LNCaP clone FGC (cell line): Measurements from ENCODE around the gene CAPN9.
"Not testable (repeated sequence)": the region's sequence is repeated elsewhere in the genome, so short reads cannot be mapped to it uniquely, and the experiment has no call there.

Experiments used
- DNase-seq: peaks from one replicate; pipeline ENCODE4 v3.0.0-alpha.2; 2011; ENCODE audit warnings: low read depth
- H3K4me3 ChIP-seq: 2 replicates; pipeline ENCODE4 v1.5.1; 2011; ENCODE audit warnings: mild to moderate bottlenecking, low read depth, low read length, control low read depth
- CTCF ChIP-seq: IDR thresholded peaks from 2 replicates; pipeline ENCODE4 v1.5.1; 2012; ENCODE audit warnings: mild to moderate bottlenecking; ENCODE audit not compliant: control insufficient read depth, insufficient read depth; ENCODE audit errors: extremely low read depth

CAPN9 gene

GRCh38 chr1:230717251-230717650 is 29.9 kb upstream of the CAPN9 start:
- DNase-seq = no peak

DNA sequence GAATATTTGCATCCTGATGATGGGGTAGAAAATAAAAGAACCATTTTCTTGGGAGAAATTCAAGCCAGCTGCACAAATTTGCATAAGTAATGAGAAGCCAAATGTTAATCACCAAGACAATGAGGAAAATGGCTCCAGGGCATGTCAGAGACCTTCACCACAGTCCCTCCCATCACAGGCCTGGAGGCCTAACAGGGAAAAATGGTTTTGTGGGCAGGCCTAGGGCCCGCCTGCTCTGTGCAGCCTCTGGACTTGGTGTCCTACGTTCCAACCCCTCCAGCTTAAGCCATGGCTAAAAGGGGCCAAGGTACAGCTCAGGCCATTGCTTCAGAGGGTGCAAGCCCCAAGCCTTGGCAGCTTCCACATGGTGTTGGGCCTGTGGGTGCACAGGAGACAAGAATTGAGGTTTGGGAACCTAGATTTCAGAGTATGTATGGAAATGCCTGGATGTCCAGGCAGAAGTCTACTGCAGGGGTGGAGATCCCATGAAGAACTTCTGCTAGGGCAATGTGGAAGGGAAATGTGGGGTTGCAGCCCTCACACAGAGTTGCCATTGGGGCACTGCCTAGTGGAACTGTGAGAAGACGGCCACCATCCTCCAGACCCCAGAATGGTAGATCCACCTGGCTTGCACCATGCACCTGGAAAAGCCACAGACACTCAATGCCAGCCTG is 25.2 kb upstream of the CAPN9 start:
- DNase-seq = not testable (repeated sequence)

More at GRCh38 chr1:230717251-230717650, 29.9 kb upstream of the CAPN9 start:
- no peak overlapping the region for H3K4me3 ChIP-seq
- no peak for TF ChIP-seq CTCF

DNA sequence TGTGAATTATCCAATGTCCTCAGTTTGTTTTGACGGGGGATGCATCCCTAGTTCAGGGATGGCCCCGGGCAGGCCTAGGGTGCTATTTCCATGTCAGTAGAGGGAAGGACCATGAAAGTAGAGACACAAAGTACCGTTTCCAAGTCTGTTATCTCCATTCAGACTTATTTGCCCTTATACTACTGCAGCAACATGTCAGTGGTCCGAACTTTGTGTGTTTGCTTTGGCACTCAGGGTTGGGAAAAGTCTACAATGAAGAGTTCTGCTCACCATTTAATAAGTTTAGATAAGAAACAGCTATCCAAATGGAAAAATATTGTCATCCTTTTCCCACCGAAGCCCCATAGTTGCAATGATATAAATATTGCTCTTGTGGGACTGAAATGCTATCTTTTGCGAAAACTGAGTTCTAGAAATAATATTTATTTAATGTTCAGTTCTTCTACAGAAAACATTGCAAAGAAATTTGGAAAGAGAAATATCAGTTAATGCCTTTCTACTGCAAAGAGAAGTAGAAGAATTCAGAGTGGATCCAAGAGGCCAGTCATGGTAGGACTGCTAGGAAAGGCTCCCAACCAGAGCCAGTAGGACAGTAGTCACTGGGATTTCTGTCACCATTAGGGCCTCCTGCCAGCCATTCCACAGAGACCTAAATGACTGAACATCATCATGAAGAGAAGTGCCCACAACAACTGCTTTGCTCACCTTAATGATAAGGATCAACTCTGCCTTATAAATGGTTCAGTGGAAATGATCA is 21.8 kb upstream of the CAPN9 start:
- DNase-seq = peak; percentile 67
- TF ChIP-seq CTCF = no peak
- H3K4me3 ChIP-seq = no peak overlapping the region

More for the DNA sequence above, 25.2 kb upstream of the CAPN9 start:
- not testable (repeated sequence) for H3K4me3 ChIP-seq

DNA sequence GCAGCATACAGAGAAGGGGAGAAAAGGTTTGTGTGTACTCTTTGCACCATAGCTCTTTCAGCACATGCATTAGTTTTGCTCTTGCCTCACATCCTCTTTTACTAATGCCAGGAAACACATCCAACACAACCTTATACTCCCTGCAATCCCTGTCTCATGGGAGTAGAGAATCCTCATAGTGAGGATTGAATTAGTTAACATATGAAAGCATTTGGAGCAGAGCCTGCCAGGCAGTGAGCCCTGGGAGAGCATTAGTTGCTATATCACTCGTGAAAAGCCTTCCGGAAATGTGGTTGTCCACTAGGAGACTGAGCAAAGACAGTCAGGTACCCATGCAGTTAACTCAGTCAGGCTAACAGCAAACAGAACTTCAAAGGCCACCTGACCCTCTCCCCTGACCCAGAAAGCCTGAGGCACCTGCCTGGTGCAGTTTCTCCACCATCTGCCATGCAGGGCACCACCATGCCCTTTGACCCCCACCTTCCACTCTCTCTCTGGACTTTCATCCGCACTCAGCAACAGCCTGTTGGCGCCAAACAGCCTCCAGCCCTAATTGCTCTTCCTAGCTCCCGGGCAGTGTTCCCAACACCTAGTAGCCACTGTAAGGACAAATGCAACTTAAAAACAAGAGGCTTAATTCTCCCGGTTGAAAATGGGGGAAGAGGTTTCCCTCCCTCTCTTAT is 18.3 kb upstream of the CAPN9 start:
- no peak for TF ChIP-seq CTCF
- DNase-seq = no peak
- no peak overlapping the region for H3K4me3 ChIP-seq

DNA sequence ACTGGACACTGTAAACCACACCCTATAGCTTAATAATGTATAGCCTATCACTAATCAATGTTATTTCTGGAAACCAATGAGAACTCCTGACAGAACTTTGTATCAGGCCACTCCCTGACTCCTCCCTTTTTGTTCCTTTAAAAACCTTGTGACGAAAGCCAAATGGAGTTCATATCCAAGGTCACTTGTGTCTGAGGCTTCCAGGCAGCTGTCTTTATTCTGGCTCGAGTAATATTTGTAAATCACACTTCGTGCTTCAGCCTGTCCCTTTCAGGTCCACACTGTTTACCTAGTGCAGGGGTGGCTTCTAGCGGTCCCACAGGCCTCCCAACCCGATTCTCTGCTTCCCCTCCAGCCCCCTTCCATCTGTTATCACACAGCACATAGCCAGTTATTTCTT is 16.2 kb upstream of the CAPN9 start:
- no peak overlapping the region for H3K4me3 ChIP-seq
- TF ChIP-seq CTCF = no peak
- peak; percentile 77 for DNase-seq

- no peak for DNase-seq
- no peak overlapping the region for H3K4me3 ChIP-seq
- TF ChIP-seq CTCF = no peak
Observed at GRCh38 chr1:230735447-230735846, 11.7 kb upstream of the CAPN9 start.

DNA sequence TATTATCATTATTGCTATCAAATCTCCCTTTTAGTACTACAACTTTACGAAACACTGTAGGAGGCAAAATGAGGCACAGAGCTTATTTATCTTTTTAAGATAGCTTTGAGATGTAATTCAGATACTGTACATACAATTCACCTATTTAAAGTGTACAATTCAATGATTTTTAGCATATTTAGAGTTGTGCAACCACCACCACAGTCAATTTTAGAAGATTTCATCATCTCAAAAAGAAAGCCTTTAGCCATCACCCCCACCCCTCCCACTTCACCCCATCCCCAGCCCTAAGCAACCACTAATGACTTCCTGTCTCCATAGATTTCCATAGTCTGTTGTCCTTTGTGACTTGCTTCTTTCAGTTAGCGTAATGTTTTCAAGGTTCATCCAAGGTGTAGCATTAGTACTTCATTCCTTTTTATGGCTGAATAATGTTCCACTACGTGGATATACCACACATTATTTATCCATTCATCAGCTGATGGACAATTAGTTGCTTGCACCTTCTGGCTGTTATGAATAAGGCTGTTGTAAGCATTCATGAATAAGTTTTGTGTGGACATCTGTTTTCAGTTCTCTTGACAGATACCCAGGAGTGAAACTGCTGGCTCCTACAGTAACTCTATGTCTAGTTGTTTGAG is 9.4 kb upstream of the CAPN9 start:
- no peak for DNase-seq
- no peak for TF ChIP-seq CTCF
- H3K4me3 ChIP-seq = no peak overlapping the region
